Fibroblast of gingiva (primary cell): ENCODE measurements around the gene TEC.
"Not testable (repeated sequence)": the region's sequence is repeated elsewhere in the genome, so short reads cannot be mapped to it uniquely, and the experiment has no call there.

Source experiments
- DNase-seq: peaks from one replicate; pipeline ENCODE4 v3.0.0-alpha.2; 2011; ENCODE audit warnings: low read depth

The TEC gene

GRCh38 chr4:48195853-48196252 lies 73.8 kb downstream of the TEC start:
- no peak for DNase-seq

GRCh38 chr4:48195374-48195773 lies 74.3 kb downstream of the TEC start:
- peak; percentile 79 for DNase-seq

GRCh38 chr4:48194971-48195370 lies 74.7 kb downstream of the TEC start:
- DNase-seq, result no peak

- no peak for DNase-seq
These were observed 75.6 kb downstream of the TEC start for GRCh38 chr4:48193921-48194468.

GRCh38 chr4:48193096-48193836 lies 76.4 kb downstream of the TEC start:
- no peak for DNase-seq

- DNase-seq, result no peak
These were observed 77.9 kb downstream of the TEC start for GRCh38 chr4:48191758-48192157.

- DNase-seq, result no peak
These were observed 78.8 kb downstream of the TEC start for GRCh38 chr4:48190839-48191238.

- DNase-seq, result no peak
These were observed 79.9 kb downstream of the TEC start for GRCh38 chr4:48189731-48190130.

GRCh38 chr4:48188390-48188789 lies 81.2 kb downstream of the TEC start:
- DNase-seq, result no peak

GRCh38 chr4:48187813-48188212 lies 81.8 kb downstream of the TEC start:
- DNase-seq, result peak; percentile 38

- not testable (repeated sequence) for DNase-seq
These were observed 82.6 kb downstream of the TEC start for GRCh38 chr4:48187066-48187465.

GRCh38 chr4:48186394-48186793 lies 83.2 kb downstream of the TEC start:
- DNase-seq, result not testable (repeated sequence)

- peak; percentile 71 for DNase-seq
These were observed 84.8 kb downstream of the TEC start for GRCh38 chr4:48184882-48185281.

GRCh38 chr4:48180234-48180633 lies 89.4 kb downstream of the TEC start:
- DNase-seq, result no peak

GRCh38 chr4:48178931-48179330 lies 90.7 kb downstream of the TEC start:
- DNase-seq, result no peak

GRCh38 chr4:48175806-48176205 lies 93.8 kb downstream of the TEC start:
- no peak for DNase-seq

- DNase-seq, result no peak
These were observed 94.3 kb downstream of the TEC start for GRCh38 chr4:48175328-48175727.

GRCh38 chr4:48173056-48173991 lies 96.3 kb downstream of the TEC start:
- DNase-seq, result peak; percentile 16

- no peak for DNase-seq
These were observed 97.0 kb downstream of the TEC start for GRCh38 chr4:48172651-48173050.

GRCh38 chr4:48169636-48170035 lies 100.0 kb downstream of the TEC start:
- no peak for DNase-seq

- DNase-seq, result no peak
These were observed 101.9 kb downstream of the TEC start for GRCh38 chr4:48167538-48168263.

GRCh38 chr4:48164561-48164960 lies 105.1 kb downstream of the TEC start:
- not testable (repeated sequence) for DNase-seq
